HG03565 (cell line): ENCODE data around the gene CCDC78.
"Not testable (repeated sequence)": the region's sequence is repeated elsewhere in the genome, so short reads cannot be mapped to it uniquely, and the experiment has no call there.

ENCODE experiments used
- ATAC-seq: cut with Tn5 transposase; IDR thresholded peaks from one replicate; pipeline ENCODE4 v1.9.1; 2021; ENCODE audit warnings: mild to moderate bottlenecking, moderate library complexity; ENCODE audit not compliant: unreplicated experiment

The CCDC78 gene

DNA sequence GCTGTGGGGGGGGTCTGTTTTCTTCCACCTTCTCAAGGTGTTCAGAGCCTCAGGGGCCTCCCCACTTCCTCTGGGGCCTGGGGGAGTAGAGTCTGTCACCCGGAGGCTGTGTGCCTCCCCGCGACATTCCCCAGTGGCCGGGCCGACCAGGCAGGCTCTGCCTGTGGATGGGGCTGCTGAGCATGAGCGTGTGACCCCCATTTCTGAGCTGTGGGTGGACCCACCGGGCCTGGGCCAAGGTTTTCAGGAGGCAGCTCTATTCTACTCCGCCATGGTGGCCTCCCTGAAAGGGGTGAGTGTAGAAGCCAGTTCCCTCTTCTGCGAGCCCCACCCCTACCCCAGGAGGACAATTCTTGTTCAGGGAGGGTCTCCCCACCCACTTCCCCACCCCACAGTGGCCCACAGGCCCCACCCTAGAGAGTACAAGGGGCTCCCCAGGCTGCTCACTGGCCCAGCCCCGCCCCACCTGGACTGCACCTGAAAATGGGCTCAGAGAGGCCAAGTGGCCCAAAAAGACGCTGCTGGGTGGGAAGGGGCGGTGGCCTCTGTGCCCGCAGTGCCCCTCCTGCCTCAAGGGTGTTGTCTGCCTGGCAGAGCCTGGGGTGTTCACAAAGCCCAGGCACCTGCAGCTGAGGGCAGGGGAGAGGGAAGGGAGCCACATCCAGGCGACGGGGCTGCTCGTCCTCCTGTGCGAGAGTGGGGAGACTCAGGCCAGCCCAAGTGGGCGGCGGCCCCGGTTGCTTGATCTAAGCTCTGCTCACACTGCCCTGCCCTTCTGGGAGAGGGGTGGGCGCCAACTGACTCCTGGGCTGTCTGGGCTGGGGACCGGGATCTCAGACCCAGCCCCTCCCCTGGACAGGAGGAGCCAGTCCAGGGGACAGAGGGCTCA lies 35.6 kb upstream of the CCDC78 start:
- no peak for ATAC-seq

DNA sequence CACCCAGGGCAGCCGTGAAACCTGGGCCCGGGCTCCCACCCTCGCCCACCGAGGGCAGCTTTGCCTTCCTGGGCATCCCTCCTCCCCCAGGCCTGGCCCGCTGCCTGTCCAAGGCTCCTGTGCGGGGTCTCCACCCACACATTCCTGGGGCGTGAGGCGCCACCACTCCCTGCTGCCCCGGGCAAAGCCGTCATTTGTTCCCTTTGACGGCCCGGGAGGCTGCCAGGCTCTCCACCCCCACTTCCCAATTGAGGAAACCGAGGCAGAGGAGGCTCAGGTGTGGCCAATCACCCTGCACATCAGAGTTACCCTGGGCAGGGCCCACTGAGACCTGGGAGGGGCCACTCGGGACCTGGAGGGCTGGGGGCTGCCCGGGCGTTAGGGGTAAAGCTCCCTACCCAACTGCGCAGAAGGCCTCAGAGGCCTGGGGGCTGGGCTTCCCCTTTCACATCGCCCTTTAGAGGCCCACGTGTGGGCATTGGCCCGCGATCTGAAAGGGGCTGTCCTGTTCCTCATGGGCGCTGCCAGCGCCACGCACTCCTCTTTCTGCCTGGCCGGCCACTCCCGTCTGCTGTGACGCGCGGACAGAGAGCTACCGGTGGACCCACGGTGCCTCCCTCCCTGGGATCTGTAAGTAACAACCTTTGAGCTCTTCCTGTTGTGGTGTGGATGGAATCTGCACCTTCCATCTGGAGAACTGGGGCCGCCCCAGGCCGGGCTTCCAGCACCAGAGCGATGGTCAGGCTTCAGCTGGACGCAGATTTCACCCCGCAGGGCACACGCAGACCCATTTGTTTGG lies 34.5 kb upstream of the CCDC78 start, which contains the start of gene MSLN:
Gene MSLN (plus strand): TSS at position 190 of the 799 bp plus-strand sequence. CDS start 1,947 bp downstream, outside the sequence.
- ATAC-seq = no peak

DNA sequence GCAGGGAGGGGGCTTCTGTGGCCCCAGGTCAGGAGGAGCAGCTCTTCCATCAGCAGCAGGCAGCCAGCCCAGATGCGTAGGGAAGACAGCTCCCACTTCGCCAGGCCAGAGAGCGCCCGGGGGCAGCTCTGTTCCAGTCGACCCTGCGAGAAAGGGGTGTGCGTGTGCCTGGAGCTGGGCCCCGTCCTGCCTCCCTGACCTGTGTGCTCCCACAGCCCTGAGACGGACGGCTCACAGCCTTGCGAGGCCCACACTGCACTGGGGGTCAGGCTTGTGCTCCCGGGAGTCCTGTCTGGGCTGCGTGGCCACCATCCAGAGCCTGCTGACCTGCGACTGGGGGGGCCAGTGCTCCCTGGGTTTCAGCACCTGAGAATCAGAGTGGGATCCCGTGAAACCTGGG lies 33.8 kb upstream of the CCDC78 start:
- ATAC-seq = no peak

DNA sequence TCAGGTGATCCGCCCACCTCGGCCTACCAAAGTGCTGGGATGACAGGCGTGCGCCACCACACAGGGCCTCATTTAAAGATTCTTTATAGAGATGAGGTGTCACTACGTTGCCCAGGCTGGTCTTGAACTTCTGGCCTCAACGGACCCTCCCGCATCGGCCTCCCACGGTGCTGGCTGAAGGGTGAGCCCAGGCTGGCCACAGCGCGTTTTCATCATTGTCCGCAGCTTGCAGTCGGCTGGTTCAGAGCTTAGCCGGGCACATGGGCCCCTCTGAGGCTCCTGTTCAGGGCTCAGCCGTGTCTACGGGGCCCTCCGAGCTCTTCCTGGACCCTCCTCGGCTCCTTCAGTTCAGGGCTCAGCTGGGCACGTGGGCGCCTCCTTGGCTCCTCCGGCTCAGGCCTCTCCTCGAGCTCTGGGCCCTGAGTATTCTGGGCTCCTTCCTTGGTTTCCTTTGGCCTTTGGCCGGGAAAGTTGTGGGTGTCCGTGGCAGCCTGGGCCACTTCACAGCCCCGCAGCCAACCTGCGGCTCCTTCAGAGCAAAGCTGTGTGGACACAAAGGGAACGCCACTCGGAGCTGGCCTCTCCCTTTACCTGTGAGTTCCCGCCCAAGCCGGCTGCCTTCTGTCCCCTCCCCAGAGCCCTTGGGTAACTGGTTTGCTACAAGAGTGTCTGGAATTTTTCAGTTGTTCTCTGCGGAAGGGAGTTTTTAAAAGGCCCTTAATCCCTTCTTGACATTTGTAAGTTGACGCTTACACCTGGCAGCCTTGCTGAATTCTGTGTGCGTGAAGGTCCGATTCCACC lies 33.1 kb upstream of the CCDC78 start:
- no peak for ATAC-seq

DNA sequence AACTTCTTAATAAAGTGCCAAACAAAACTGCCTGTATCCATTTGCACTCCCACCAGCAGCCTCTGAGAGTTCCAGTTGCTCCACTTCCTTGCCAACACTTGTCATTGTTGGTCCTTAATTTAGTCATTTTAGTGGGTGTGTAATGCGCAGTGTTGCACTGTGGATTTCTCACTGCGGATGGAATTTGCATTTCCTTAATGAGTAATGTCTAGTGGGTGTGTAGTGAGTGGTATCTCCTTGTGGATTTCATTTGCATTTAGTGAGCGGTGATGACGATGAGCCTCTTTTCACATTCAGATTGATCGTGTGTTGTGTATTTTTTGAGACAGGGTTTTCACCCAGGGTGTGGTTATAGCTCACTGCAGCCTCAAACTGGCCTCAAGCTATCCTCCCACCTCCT lies 30.2 kb upstream of the CCDC78 start:
- ATAC-seq = no peak

DNA sequence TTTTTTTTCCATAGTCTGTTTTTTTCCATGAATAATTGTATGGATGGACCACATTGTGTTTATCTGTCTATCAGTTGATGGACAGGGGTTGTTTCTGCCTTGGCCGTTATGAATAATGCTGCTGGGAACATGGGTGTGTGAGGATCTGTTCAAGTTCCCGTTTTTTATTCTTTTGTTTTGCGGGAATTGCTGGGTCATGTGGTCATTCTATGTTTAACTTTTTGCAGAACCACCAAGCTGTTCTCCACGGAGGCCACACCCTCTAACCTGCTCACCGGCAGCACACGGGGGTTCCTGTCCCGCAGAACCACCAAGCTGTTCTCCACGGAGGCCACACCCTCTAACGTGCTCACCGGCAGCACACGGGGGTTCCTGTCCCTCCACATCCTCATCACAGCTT lies 28.4 kb upstream of the CCDC78 start:
- ATAC-seq = no peak

DNA sequence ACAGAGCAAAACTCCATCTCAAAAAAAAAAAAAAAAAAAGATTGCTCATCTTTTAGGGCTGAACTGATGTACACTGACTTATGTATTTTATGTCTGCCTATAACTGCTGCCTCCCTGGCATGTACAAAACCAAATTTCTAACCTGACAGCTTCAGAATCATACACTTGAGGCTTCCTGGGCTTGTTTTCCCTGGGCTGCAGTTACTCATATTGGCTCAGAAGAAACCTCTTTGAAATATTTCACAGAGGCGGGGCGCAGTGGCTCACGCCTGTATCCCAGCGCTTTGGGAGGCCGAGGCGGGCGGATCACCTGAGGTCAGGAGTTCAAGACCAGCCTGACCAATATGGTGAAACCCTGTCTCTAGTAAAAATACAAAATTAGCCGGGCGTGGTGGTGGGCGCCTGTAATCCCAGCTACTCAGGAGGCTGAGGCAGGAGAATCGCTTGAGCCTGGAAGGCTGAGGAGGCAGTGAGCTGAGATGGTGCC lies 27.9 kb upstream of the CCDC78 start:
- not testable (repeated sequence) for ATAC-seq

DNA sequence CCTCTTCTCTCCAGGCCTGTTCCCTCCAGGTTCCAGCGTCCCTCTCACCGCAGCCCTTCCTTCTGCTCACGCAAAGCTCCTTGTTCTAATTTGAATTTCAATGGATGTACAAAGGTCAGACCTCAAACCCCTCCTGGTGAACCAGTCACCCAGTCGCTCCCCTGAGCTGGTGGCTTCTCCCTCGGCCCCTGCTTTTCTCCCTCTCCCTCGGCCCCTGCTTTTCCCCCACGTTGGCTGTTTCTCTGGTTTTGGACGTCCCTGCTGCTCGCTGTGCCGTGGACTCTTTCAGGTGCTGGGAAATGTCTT lies 25.7 kb upstream of the CCDC78 start:
- no peak for ATAC-seq

DNA sequence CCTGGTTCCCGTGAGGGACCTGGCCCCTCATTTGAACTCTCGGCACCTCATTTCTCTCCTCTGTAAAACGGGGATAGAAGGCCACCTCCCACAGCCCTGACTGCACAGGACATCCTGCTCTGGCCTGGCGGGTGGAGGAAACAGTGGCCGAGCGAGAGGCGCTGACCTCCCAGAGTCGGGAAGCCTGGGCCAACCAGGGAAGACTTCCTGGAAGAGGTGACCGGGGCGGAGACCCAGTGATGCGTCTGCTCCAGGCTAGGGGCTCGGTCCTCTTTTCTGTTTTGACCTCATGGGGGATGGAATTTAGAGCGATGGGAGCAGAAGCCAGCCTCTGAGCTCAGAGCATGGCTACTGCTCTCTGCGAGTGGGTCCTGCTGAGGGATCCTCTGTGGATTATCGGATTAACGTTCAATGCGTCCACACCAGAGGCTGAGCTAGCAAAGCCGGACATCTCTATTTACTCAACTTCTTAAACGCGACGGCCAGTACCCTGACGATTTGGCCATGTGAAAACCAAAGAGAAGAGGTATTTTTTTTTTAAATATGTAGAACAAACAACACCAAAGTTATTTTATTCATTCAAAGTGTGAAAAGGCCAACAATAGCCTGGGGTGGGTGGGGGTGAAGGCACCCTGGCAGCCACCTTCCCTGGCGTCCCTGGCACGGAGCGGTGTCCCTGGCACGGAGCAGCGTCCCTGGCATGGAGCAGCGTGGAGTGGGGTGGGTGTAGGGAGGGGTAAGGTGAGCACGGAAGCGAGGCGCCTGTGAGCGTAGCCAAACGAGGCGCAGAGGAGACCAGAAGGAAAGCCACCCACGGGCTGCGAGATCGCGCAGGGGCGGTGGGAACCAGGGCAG lies 25.1 kb upstream of the CCDC78 start:
- no peak for ATAC-seq

DNA sequence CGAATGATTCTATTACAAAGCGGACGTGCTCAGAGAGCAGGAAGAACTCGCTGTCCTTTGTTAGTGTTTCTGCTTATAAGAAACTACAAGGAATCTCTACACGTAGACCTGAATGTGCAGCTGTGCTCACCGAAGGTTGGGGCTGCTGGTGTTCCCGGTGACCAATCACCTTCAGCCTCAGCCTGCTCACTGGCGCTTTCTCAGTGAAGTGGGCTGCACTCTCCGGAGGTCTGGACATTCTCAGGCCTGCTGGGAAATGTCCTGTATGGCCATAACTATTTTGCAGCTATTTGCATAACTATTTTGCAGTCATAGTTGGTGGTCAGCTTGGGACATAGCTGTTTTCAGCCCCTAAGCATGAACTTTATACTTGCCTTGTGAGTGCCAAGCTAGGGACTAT lies 24.2 kb upstream of the CCDC78 start:
- no peak for ATAC-seq

DNA sequence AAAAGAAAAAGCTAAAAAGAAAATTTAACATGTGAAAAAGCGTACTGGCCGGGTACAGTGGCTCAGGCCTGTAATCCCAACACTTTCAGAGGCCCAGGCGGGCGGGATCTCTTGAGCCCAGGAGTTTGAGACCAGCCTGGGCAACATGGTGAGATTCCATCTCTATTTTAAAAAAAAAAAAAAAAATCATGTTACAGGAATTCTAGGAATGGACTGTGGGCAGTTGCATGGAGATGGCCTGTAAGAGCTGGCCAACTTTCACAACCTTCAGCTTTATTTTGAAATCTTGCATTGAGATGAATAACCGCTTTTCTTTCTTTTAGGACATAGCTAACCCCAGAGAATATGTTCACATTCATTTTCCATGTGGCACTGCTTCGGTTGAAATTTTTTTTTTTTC lies 22.8 kb upstream of the CCDC78 start:
- ATAC-seq = no peak

DNA sequence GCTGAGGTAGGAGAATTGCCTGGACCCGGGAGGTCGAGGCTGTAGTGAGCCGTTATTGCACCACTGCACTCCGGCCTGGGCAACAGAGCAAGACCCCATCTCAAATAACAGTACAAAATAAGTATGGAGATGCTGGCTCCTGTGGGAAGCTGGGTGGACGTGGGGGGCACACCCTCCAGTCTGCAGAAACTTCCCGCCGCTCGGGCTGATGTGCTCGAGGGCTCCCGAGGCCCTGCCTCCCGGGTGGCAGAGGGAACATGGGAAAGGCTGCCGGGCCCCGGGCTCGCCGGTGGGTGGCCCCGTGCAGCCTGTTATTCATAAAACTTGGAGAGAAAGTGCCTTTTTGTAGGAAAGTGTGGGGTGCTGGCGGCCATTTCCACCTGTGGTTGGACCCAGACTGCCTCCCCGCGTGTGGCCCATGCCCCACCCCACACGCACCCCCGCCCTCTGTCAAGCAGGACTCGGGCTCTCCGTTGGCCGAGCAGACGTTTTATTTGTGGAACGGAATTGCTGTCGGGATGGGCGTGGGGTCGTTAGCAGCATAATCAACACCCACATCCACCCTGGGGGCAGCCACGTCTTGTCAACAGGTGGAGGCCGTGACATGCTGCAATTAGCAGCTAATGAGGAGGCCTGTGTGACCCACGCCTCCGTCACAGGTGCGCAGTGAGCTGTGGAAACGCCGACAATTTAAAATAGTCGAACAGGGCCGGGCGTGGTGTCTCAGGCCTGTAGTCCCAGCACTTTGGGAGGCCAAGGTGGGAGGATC lies 21.9 kb upstream of the CCDC78 start:
- ATAC-seq = no peak

DNA sequence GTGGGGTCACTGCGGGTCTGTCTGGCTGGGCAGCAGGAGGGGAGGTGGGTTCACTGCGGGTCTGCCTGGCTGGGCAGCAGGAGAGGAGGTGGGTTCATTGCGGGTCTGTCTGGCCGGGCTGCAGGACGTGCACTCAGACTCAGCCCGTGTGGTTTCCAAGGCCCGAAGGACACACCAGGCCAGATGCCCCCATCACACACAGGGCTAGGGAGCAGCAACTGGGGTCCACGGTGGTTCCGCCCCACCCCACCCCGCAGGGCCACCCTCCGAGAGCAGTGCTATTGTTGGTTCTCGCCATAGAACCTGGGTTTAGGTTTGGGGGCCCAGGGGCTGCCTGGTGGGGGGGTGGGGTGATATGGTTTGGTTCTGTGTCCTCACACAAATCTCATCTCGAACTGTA lies 20.4 kb upstream of the CCDC78 start:
- ATAC-seq = no peak

DNA sequence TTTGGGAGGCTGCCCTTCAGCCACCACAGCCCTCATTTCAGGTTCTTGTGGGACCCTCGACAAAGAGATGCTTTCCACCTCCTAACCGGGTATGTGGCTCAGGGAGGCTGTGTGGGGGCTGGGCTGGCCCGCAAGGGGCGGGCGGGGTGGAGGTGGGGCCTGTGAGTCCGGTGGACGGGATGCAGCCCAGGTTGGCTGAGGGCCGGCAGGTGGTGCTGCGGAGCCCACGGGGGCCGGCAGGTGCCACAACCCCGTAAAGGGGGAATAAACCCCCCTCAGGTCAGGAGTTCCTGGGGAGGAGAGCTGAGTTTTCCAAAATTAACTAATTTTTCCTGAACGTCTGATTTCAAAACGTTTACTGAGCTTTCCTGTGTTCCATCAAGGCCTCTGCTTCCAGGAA lies 19.5 kb upstream of the CCDC78 start:
- no peak for ATAC-seq

DNA sequence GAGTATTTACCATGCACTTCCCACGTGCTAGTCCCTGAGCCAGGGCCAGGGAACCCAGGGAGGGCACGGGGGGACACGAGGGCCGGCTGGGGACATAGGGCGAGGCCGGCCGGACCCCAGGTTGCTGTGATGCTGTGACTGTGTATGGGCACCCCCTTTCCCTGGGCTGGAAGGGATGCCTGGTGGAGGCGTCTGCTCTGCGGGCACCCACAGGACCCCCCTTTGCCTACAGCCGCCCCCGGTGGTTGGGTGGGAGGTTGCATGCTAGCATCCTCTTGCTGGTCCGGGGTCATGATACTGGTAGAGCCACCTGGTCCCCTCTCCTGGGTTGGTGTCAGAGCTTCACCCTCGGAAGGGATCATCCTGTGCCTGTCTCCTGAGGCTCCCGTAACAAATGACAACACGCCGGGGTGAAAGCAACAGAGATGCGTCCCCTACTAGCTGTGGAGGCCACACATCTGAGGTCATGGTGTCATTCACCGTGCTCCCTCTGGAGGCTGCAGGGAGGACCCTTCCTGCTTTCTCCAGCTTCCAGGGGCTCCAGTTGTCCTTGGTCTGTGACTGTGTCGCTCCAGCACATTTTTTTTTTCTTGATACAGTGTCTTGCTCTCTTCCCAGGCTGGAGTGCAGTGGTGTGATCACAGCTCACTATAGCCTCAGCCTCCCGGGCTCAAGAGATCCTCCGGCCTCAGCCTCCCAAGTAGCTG lies 17.7 kb upstream of the CCDC78 start:
- no peak for ATAC-seq

DNA sequence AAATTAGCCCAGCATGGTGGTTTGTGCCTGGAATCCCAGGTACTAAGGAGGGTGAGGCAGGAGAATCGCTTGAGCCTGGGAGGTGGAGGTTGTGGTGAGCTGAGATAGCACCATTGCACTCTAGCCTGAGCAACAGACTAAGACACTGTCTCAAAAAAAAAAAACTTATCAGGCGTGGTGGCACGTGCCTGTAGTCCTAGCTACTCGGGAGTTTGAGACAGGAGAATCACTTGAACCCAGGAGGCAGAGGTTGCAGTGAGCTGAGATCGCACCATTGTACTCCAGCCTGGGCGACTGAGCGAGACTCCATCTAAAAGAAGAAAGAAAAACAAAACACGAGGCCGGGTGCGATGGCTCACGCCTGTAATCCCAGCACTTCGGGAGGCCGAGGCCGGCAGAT lies 16.7 kb upstream of the CCDC78 start:
- ATAC-seq = not testable (repeated sequence)

DNA sequence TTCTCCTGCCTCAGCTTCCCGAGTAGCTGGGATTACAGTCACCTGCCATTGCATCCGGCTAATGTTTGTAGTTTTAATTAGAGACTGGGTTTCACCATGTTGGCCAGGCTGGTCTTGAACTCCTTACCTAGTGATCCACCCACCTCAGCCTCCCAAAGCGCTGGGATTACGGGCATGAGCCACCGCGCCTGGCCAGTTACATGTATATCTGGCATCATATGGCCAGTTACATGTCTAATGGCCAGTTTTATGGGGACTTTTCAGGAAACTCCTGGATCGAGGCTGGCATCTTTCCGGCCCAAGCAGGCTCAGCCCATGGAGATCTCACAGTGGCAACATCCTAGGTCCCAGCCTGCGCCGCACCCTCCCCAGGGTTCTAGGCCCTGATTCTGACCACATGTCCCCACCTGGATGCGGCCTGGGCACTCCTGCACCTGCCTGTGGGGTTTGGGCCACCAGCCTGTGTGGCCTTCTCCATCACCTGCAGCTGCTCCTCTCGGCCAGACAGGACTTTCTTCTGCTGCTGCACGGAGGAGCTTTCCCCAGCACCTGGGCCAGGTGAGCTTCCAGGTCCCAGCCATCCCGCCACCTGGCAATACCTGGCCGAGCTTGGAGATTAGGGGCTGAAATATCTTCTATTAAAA lies 15.9 kb upstream of the CCDC78 start:
- no peak for ATAC-seq

DNA sequence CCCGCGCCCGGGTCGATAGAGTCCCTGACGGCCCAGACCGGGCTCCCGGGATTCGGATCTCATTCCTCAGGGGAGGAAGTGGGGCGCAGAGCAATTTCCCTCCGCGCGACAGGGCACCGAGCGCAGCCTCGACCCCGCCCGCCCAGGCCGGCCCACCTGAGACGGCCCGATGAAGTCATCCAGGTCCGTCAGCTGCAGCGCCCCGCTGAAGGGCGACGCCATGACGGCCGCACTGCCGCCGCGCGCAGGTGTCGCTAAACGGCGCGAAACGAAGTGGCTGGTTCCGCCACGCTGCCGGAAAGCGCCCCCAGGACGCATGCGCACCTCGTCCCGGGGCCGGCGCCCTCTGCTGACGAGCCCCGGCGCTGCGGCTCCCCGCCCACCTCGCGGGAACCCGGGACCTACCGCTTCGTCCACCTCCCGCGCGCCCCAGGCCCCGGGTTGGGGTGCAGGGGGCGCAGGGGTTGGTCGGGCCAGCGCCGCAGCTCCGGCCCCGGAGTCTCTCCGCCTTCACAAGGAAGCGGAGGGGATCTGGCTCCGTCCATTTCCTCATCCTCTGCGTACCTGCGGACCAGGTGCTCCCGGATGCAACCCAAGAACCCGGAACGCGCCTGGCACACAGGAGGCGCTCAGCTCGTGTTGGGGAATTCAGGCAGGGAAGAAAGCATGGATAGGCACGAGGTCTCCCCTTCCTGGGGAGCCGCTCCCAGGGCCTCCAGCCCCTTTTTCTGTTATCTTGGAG lies 14.7 kb upstream of the CCDC78 start, which contains the start of gene CIAO3:
Gene CIAO3 (minus strand): TSS at position 234 of the 742 bp plus-strand sequence. CDS start 12 bp downstream, at position 222.
- ATAC-seq = peak; percentile 70
